Measurements from ENCODE around the gene PSMB3.

PSMB3 gene

GRCh38 chr17:38742411-38743308, 9.9 kb upstream of the PSMB3 start:
- DNase-seq (ENCODE audit: low spot score) = no peak
- TF ChIP-seq, protein P1, sequence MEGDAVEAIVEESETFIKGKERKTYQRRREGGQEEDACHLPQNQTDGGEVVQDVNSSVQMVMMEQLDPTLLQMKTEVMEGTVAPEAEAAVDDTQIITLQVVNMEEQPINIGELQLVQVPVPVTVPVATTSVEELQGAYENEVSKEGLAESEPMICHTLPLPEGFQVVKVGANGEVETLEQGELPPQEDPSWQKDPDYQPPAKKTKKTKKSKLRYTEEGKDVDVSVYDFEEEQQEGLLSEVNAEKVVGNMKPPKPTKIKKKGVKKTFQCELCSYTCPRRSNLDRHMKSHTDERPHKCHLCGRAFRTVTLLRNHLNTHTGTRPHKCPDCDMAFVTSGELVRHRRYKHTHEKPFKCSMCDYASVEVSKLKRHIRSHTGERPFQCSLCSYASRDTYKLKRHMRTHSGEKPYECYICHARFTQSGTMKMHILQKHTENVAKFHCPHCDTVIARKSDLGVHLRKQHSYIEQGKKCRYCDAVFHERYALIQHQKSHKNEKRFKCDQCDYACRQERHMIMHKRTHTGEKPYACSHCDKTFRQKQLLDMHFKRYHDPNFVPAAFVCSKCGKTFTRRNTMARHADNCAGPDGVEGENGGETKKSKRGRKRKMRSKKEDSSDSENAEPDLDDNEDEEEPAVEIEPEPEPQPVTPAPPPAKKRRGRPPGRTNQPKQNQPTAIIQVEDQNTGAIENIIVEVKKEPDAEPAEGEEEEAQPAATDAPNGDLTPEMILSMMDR (IDR thresholded peaks at IDR 0.05) = no peak
- Histone ChIP-seq H3K27ac (peak overlapping the region; percentile 50 to 85), H3K4me3 (peak overlapping the region; percentile 10)

- Histone ChIP-seq H3K4me3 (no peak overlapping the region), H3K27ac (peak overlapping the region in 1 of 2 donors; percentile 49)
- no peak for DNase-seq (ENCODE audit: low spot score)
- TF ChIP-seq, protein P1 (IDR thresholded peaks at IDR 0.05) = no peak
Measured at GRCh38 chr17:38743556-38744171, 8.9 kb upstream of the PSMB3 start.

DNA sequence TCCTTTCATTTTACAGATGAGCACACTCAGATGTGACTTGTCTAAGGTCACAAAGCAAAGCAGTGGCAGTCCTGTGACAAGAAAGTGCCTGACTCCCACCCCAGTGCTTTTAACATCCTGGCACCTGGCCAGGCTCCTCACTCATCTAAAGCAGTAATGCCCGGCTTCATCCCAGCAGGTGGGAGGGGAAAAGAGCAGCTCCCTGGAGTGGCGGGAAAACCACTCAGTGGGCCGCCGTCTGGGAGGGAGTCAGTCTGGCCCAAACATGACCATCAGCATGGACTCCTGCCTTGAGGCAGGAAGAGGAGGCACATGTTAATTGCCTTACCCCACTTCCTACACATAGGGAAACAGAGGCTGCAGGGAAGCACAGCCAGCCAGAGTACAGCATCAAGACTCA, 7.0 kb upstream of the PSMB3 start:
- H3K27ac ChIP-seq = peak overlapping the region in 1 of 2 donors; percentile 89
- no peak for DNase-seq (ENCODE audit: low spot score)
- TF ChIP-seq, protein P1 (IDR thresholded peaks at IDR 0.05) = no peak
- H3K4me3 ChIP-seq = peak overlapping the region; percentile 95

GRCh38 chr17:38746004-38746848, 6.3 kb upstream of the PSMB3 start:
- no peak for DNase-seq (ENCODE audit: low spot score)
- TF ChIP-seq, protein P1 (IDR thresholded peaks at IDR 0.05) = no peak
- Histone ChIP-seq H3K4me3 (peak overlapping the region; percentile 95), H3K27ac (peak overlapping the region in 1 of 2 donors; percentile 89)

- Histone ChIP-seq H3K27ac (peak overlapping the region; percentile 81 to 89), H3K4me3 (peak overlapping the region; percentile 95)
- DNase-seq (ENCODE audit: low spot score) = no peak
- TF ChIP-seq, protein P1 (IDR thresholded peaks at IDR 0.05) = no peak
Measured at GRCh38 chr17:38746849-38747462, 5.6 kb upstream of the PSMB3 start.

GRCh38 chr17:38747463-38748148, 4.9 kb upstream of the PSMB3 start:
- no peak for DNase-seq (ENCODE audit: low spot score)
- H3K4me3 ChIP-seq = peak overlapping the region; percentile 95
- TF ChIP-seq, protein P1 (IDR thresholded peaks at IDR 0.05) = peak; percentile 16
- H3K27ac ChIP-seq = peak overlapping the region; percentile 81 to 89

All from coronary artery (tissue), 2 donors.